Natural killer cell (primary cell): ENCODE results near the gene SMNDC1. TPM values are rescaled to one million over a fixed set of nuclear protein-coding genes. Genes with fewer than 3 reads are reported as not detected.
A peak's percentile ranks its signal among the peaks of the same experiment; 100 is the strongest.
"Not testable (repeated sequence)": the region's sequence is repeated elsewhere in the genome, so short reads cannot be mapped to it uniquely, and the experiment has no call there.

Experiments used
- ATAC-seq, 3 donors: fragments of 150-1000 bp in 2 of 3; fragments of 200-7000 bp in 1 of 3; cut with Tn5 transposase; 1 replicate in 1 of 3; 2 replicates in 2 of 3; pipeline ENCODE4 v1.10.0; 2021; ENCODE audit warnings: mild to moderate bottlenecking in 2 of 3, moderate library complexity in 2 of 3
- DNase-seq, 2 donors: peaks; one replicate each; pipeline versions ENCODE4 v3.0.0 to v3.0.0-alpha.2; 2013 to 2021; ENCODE audit warnings: mixed read lengths in 1 of 2
- H3K27ac ChIP-seq: one replicate; pipeline ENCODE4 v1.5.1; 2013; ENCODE audit warnings: mild to moderate bottlenecking, low read length
- H3K27me3 ChIP-seq: one replicate; pipeline ENCODE4 v1.6.1; 2013; ENCODE audit warnings: low read length; ENCODE audit not compliant: control insufficient read depth, insufficient read depth
- H3K36me3 ChIP-seq: one replicate; pipeline ENCODE4 v1.6.1; 2013; ENCODE audit warnings: low read length; ENCODE audit not compliant: control insufficient read depth, insufficient read depth
- H3K4me1 ChIP-seq: one replicate; pipeline ENCODE4 v1.6.1; 2013; ENCODE audit warnings: low read length; ENCODE audit not compliant: control insufficient read depth, insufficient read depth
- H3K4me3 ChIP-seq: one replicate; pipeline ENCODE4 v1.5.1; 2013; ENCODE audit warnings: low read length
- H3K9me3 ChIP-seq: one replicate; pipeline ENCODE4 v1.6.1; 2013; ENCODE audit warnings: low read length; ENCODE audit not compliant: control insufficient read depth, insufficient read depth
- H3K27ac Mint-ChIP-seq, 2 donors: one replicate each; pipeline ENCODE4 v1.8.0; 2022; ENCODE audit warnings: mild to moderate bottlenecking in 2 of 2, mixed read lengths in 2 of 2, moderate library complexity in 1 of 2
- H3K27me3 Mint-ChIP-seq, 2 donors: one replicate each; pipeline ENCODE4 v1.8.0; 2022; ENCODE audit warnings: low read depth in 2 of 2, mixed read lengths in 2 of 2
- H3K36me3 Mint-ChIP-seq: one replicate; pipeline ENCODE4 v1.8.0; 2022; ENCODE audit warnings: mixed read lengths
- H3K4me1 Mint-ChIP-seq, 2 donors: one replicate each; pipeline ENCODE4 v1.8.0; 2022; ENCODE audit warnings: mixed read lengths in 2 of 2
- H3K4me3 Mint-ChIP-seq: one replicate; pipeline ENCODE4 v1.8.0; 2022; ENCODE audit warnings: mild to moderate bottlenecking, moderate library complexity, mixed read lengths
- H3K9me3 Mint-ChIP-seq, 2 donors: one replicate each; pipeline ENCODE4 v1.8.0; 2022; ENCODE audit warnings: mixed read lengths in 2 of 2
- CTCF ChIP-seq: fragments of 200-600 bp; IDR thresholded peaks from one replicate; pipeline ENCODE4 v1.8.0; 2022; ENCODE audit warnings: antibody characterized with exemption
- WGBS: methylation state at CpG from one replicate; pipeline ENCODE4 v1.1.7; 2013; ENCODE audit warnings: missing lambda C conversion rate; ENCODE audit not compliant: insufficient coverage; 5-methylcytosine and 5-hydroxymethylcytosine counted together
- intact Hi-C: fragments of 100-400 bp; cut with micrococcal nuclease; formaldehyde crosslinking; loops from one replicate; pipeline ENCODE4 v1.14.2; 2022
- total RNA-seq, 4 donors: library from RNA; stranded (reverse); fragments of 120-200 nt in 1 of 4; gene quantifications; one replicate each; pipeline versions ENCODE4 v1.2.3 to v1.2.4, GENCODE V29; 2013 to 2022

The SMNDC1 gene
- total RNA-seq, 3 donors from 2014 or later (not counting 1 experiment from before 2014, with no cell fraction given): 53.3 to 56.3 (median 55.3) TPM

- H3K36me3 ChIP-seq: no peaks in the 10 kb centered on the region
- Mint-ChIP-seq H3K27me3 (peaks cover 7 to 19% of the 10 kb centered on the region in 2 donors), H3K4me3 (no peak overlapping the region), H3K4me1 (peaks cover 8% of the 10 kb centered on the region in 2 donors), H3K36me3 (peaks cover 5% of the 10 kb centered on the region), H3K27ac (peak overlapping the region in 1 of 2 donors; percentile 65), H3K9me3 (no peaks in the 10 kb centered on the region)
- no peak overlapping the region for H3K27ac ChIP-seq
- no peaks in the 10 kb centered on the region for H3K9me3 ChIP-seq
- intact Hi-C loops: no loop called here
- H3K4me1 ChIP-seq: no peaks in the 10 kb centered on the region
- ATAC-seq (no peak), DNase-seq (no peak)
- no peaks in the 10 kb centered on the region for H3K27me3 ChIP-seq
- no peak for TF ChIP-seq CTCF
- no peak overlapping the region for H3K4me3 ChIP-seq
These were observed 50.3 kb downstream of the SMNDC1 start for GRCh38 chr10:110254467-110254866.

- intact Hi-C loops: no loop called here
These were observed 52.6 kb downstream of the SMNDC1 start for GRCh38 chr10:110252151-110252550.

GRCh38 chr10:110251392-110251791, 53.3 kb downstream of the SMNDC1 start:
- H3K36me3 ChIP-seq, H3K27me3 ChIP-seq, H3K4me1 ChIP-seq, ATAC-seq, intact Hi-C loops, DNase-seq, H3K36me3 Mint-ChIP-seq, H3K9me3 Mint-ChIP-seq, H3K27ac Mint-ChIP-seq, H3K4me1 Mint-ChIP-seq, H3K4me3 Mint-ChIP-seq, H3K4me3 ChIP-seq, H3K9me3 ChIP-seq, H3K27ac ChIP-seq: not testable (repeated sequence)
- peaks cover 0 to 19% of the 10 kb centered on the region in 2 donors for H3K27me3 Mint-ChIP-seq
- WGBS: 61% methylated on average over 1 of the region's 1 CpG

More at GRCh38 chr10:110252151-110252550, 52.6 kb downstream of the SMNDC1 start:
- DNase-seq: no peak
- no peaks in the 10 kb centered on the region for H3K9me3 Mint-ChIP-seq
- no peak overlapping the region for H3K27ac Mint-ChIP-seq
- Histone ChIP-seq H3K27me3 (no peaks in the 10 kb centered on the region), H3K36me3 (no peaks in the 10 kb centered on the region), H3K4me1 (no peaks in the 10 kb centered on the region), H3K4me3 (no peak overlapping the region), H3K27ac (no peak overlapping the region), H3K9me3 (no peaks in the 10 kb centered on the region)
- peaks cover 3 to 12% of the 10 kb centered on the region in 2 donors for H3K27me3 Mint-ChIP-seq
- no peak overlapping the region for H3K4me3 Mint-ChIP-seq
- peaks cover 8% of the 10 kb centered on the region in 2 donors for H3K4me1 Mint-ChIP-seq
- no peak for ATAC-seq
- peaks cover 5% of the 10 kb centered on the region for H3K36me3 Mint-ChIP-seq
- no peak for TF ChIP-seq CTCF
- 39% methylated on average over 1 of the region's 1 CpG for WGBS

- ATAC-seq, H3K27ac Mint-ChIP-seq, H3K4me3 ChIP-seq, H3K27ac ChIP-seq, H3K4me1 ChIP-seq, H3K9me3 Mint-ChIP-seq, H3K36me3 ChIP-seq, H3K4me1 Mint-ChIP-seq, H3K27me3 ChIP-seq, H3K4me3 Mint-ChIP-seq, intact Hi-C loops, H3K36me3 Mint-ChIP-seq, H3K9me3 ChIP-seq, DNase-seq: not testable (repeated sequence)
- WGBS: 50% methylated on average over 1 of the region's 1 CpG
- peaks cover 9 to 27% of the 10 kb centered on the region in 2 donors for H3K27me3 Mint-ChIP-seq
These were observed 55.2 kb downstream of the SMNDC1 start for GRCh38 chr10:110249489-110249888.

- H3K27me3 ChIP-seq, H3K27ac Mint-ChIP-seq, H3K4me1 ChIP-seq, H3K27ac ChIP-seq, H3K4me3 ChIP-seq, H3K9me3 ChIP-seq, ATAC-seq, H3K36me3 ChIP-seq, H3K36me3 Mint-ChIP-seq, intact Hi-C loops, H3K4me3 Mint-ChIP-seq, DNase-seq, H3K4me1 Mint-ChIP-seq, H3K9me3 Mint-ChIP-seq: not testable (repeated sequence)
- 100% methylated on average over 3 of the region's 5 CpGs for WGBS
- H3K27me3 Mint-ChIP-seq: peaks cover 9 to 24% of the 10 kb centered on the region in 2 donors
These were observed 56.9 kb downstream of the SMNDC1 start for GRCh38 chr10:110247833-110248232.
